B cell (primary cell): Measurements from ENCODE around the gene MSMB.

Experiments used
- CTCF ChIP-seq: fragments of 200-600 bp; IDR thresholded peaks from one replicate; pipeline ENCODE4 v1.8.0; 2022; ENCODE audit warnings: antibody characterized with exemption, mild to moderate bottlenecking
- EZH2 ChIP-seq: IDR thresholded peaks from 2 replicates; pipeline ENCODE4 v1.6.1; 2012; ENCODE audit warnings: borderline replicate concordance, low read depth, mild to moderate bottlenecking, moderate library complexity, low read length; ENCODE audit not compliant: insufficient read depth, poor library complexity, severe bottlenecking

- TF ChIP-seq CTCF (no peak), EZH2 (no peak)
These were observed 29.3 kb downstream of the MSMB start for GRCh38 chr10:46016811-46017210.
